K562 (cell line): ENCODE data around the gene IRF2BP1. TPM values are rescaled to one million over a fixed set of nuclear protein-coding genes. Genes with fewer than 3 reads are reported as not detected.

Experiments
- ARID1B ChIP-seq: fragments of 450-650 bp; IDR thresholded peaks from 2 replicates; pipeline ENCODE4 v1.6.1; 2016; ENCODE audit warnings: antibody characterized with exemption, mild to moderate bottlenecking, inconsistent platforms
- ATF7 ChIP-seq: fragments of 450-650 bp; IDR thresholded peaks from 2 replicates; pipeline ENCODE4 v1.7.1; 2014; ENCODE audit warnings: mild to moderate bottlenecking, moderate library complexity
- BCOR ChIP-seq: fragments of 450-650 bp; IDR thresholded peaks from 2 replicates; pipeline ENCODE4 v1.6.1; 2016
- CBFA2T2 ChIP-seq: fragments of 450-650 bp; conservative IDR thresholded peaks from 2 replicates; pipeline ENCODE4 v1.6.1; 2017; ENCODE audit warnings: mild to moderate bottlenecking
- CBX3 ChIP-seq, 2 experiments: IDR thresholded peaks; 1 replicate in 1 of 2; 2 replicates in 1 of 2; pipeline ENCODE4 v1.6.1; 2012; ENCODE audit warnings: inconsistent platforms in 2 of 2, low read length in 2 of 2, borderline replicate concordance in 1 of 2, control low read depth in 1 of 2
- CREB3L1 ChIP-seq: fragments of 450-650 bp; IDR thresholded peaks from 2 replicates; pipeline ENCODE4 v1.6.1; 2014; ENCODE audit warnings: low read depth, mild to moderate bottlenecking, moderate library complexity, borderline replicate concordance
- DIDO1 ChIP-seq: fragments of 450-650 bp; IDR thresholded peaks from 2 replicates; pipeline ENCODE4 v1.6.1; 2016; ENCODE audit warnings: low read depth, missing biosample characterization, missing genetic modification characterization
- DPF2 ChIP-seq: fragments of 450-650 bp; IDR thresholded peaks from 2 replicates; pipeline ENCODE4 v1.6.1; 2016
- EZH2 ChIP-seq: IDR thresholded peaks from 2 replicates; pipeline ENCODE4 v1.6.1; 2012; ENCODE audit warnings: low read depth, mild to moderate bottlenecking, inconsistent platforms, low read length, borderline replicate concordance
- FOXJ3 ChIP-seq: sonication (generic); formaldehyde crosslinking; IDR thresholded peaks from 2 replicates; pipeline ENCODE4 v1.4.0; 2020; ENCODE audit warnings: mild to moderate bottlenecking, missing genetic modification reagents
- HMGXB4 ChIP-seq: sonication (generic); formaldehyde crosslinking; IDR thresholded peaks from 2 replicates; pipeline ENCODE4 v1.8.1; 2023; ENCODE audit warnings: mild to moderate bottlenecking, missing genetic modification reagents
- MTA3 ChIP-seq: fragments of 450-650 bp; formaldehyde crosslinking; IDR thresholded peaks from 2 replicates; pipeline ENCODE4 v1.6.1; 2017; ENCODE audit warnings: mild to moderate bottlenecking, borderline replicate concordance
- NKRF ChIP-seq: fragments of 450-650 bp; IDR thresholded peaks from 2 replicates; pipeline ENCODE4 v1.6.1; 2016; ENCODE audit warnings: borderline replicate concordance
- PHF8 ChIP-seq: fragments of 200-600 bp; sonication (generic); IDR thresholded peaks from 2 replicates; pipeline ENCODE4 v1.6.1; 2012; ENCODE audit warnings: mixed run types, mild to moderate bottlenecking, inconsistent platforms, low read length, moderate library complexity, borderline replicate concordance
- RAD21 ChIP-seq, 2 experiments: fragments of 250-450 bp in 1 of 2; fragments of 450-650 bp in 1 of 2; sonication (Bioruptor Pico) in 1 of 2; formaldehyde crosslinking in 1 of 2; IDR thresholded peaks in 1 of 2; conservative IDR thresholded peaks in 1 of 2; 2 replicates each; pipeline versions ENCODE4 v1.4.0 to v1.8.0; 2020 to 2022; ENCODE audit warnings: mild to moderate bottlenecking in 2 of 2, moderate library complexity in 1 of 2
- RBM25 ChIP-seq: fragments of 200-400 bp; formaldehyde crosslinking; IDR thresholded peaks from 2 replicates; pipeline ENCODE4 v1.6.1; 2018; ENCODE audit warnings: low read length, low read depth, moderate library complexity; ENCODE audit not compliant: severe bottlenecking
- SMARCA4 ChIP-seq: fragments of 450-650 bp; IDR thresholded peaks from 2 replicates; pipeline ENCODE4 v1.6.1; 2016
- TAL1 ChIP-seq: fragments of 450-650 bp; IDR thresholded peaks from 2 replicates; pipeline ENCODE4 v1.6.1; 2016; ENCODE audit warnings: mild to moderate bottlenecking
- TRIM24 ChIP-seq, 2 experiments: fragments of 450-650 bp; IDR thresholded peaks; 2 replicates each; pipeline ENCODE4 v1.6.1; 2016
- TRIM25 ChIP-seq: fragments of 450-650 bp; IDR thresholded peaks from 2 replicates; pipeline ENCODE4 v1.7.0; 2016; ENCODE audit warnings: borderline replicate concordance
- XRCC5 ChIP-seq: fragments of 200-400 bp; formaldehyde crosslinking; IDR thresholded peaks from 2 replicates; pipeline ENCODE4 v1.6.1; 2017; ENCODE audit warnings: low read depth, mild to moderate bottlenecking, low read length
- ZKSCAN1 ChIP-seq: fragments of 150-350 bp; IDR thresholded peaks from 2 replicates; pipeline ENCODE4 v1.6.1; 2016; ENCODE audit warnings: low read depth, low read length
- ZNF263 ChIP-seq: sonication (generic); formaldehyde crosslinking; IDR thresholded peaks from 2 replicates; pipeline ENCODE4 v1.8.0; 2022; ENCODE audit warnings: mild to moderate bottlenecking, missing genetic modification reagents, borderline replicate concordance
- polyA plus RNA-seq, 8 experiments: library from polyadenylated mRNA; depleted of rRNA in 4 of 8; stranded (reverse) in 5 of 8; unstranded in 3 of 8; fragments of >200 nt; fragmentation: Nextera tagmentation in 2 of 8; fragmentation: Illumina TruSeq in 1 of 8; extraction: Ambion mirVana in 2 of 8; extraction: Trizol in 1 of 8; gene quantifications; 2 replicates each; pipeline versions ENCODE4 v1.2.1 to v1.2.3, GENCODE V29; 2011 to 2014; ENCODE audit warnings: inconsistent platforms in 1 of 8, missing spikeins in 1 of 8
- total RNA-seq, 7 experiments: library from RNA; depleted of rRNA in 6 of 7; stranded (reverse); fragments of >200 nt in 6 of 7; fragmentation: Illumina TruSeq in 2 of 7; extraction: Trizol in 2 of 7; gene quantifications; 2 replicates each; pipeline versions ENCODE4 v1.2.1 to v1.2.3, GENCODE V29; 2011 to 2021; ENCODE audit warnings: low replicate concordance in 1 of 7

Gene IRF2BP1
- total and polyA plus RNA-seq, 9 of the 15 experiments (the other 6 are each of a cell fraction or from before 2014, with no cell fraction given): 0.61 to 35.9 (median 3.5) TPM

GRCh38 chr19:45889210-45889885 is 3.4 kb upstream of the IRF2BP1 start (continued):
- no peak for TF ChIP-seq MTA3
- no peak for TF ChIP-seq PHF8
- TF ChIP-seq XRCC5: no peak
- no peak; the same call in 1 of the 2 replicates for TF ChIP-seq CREB3L1
- TF ChIP-seq ZKSCAN1: no peak
- TF ChIP-seq FOXJ3 (CRISPR knock-in tag): no peak
- TF ChIP-seq RBM25: peak; percentile 47
- TF ChIP-seq CBFA2T2: peak; percentile 77
- no peak for TF ChIP-seq DIDO1 (tag)
- peak; percentile 77 for TF ChIP-seq TAL1
- TF ChIP-seq DPF2: peak; percentile 77
- TF ChIP-seq ARID1B: peak; percentile 86
- 0 out of 4 replicates have a peak, but pooled peaks of 1 of the 2 experiments have one; percentile 52 for TF ChIP-seq TRIM24 (IDR thresholded peaks at IDR 0.05)
- peak; percentile 53; the same call in 1 of the 2 replicates for TF ChIP-seq NKRF
- no peak for TF ChIP-seq RAD21 (CRISPR knock-in tag; conservative IDR thresholded peaks at IDR 0.05 in 1 of 2, IDR thresholded peaks at IDR 0.05 in 1 of 2)
- no peak for TF ChIP-seq HMGXB4 (CRISPR knock-in tag)
- 0 out of 3 replicates have a peak, but pooled peaks of 1 of the 2 experiments have one; percentile 17 for TF ChIP-seq CBX3 (IDR thresholded peaks at IDR 0.05; ENCODE audit: borderline replicate concordance in 1 of 2, low read length in 2 of 2)
- TF ChIP-seq BCOR: peak; percentile 71; the same call in 1 of the 2 replicates
- peak; percentile 57 for TF ChIP-seq SMARCA4
- 0 out of 2 replicates have a peak, but pooled peaks have one; percentile 34 for TF ChIP-seq TRIM25
- no peak for TF ChIP-seq EZH2
- TF ChIP-seq ZNF263 (CRISPR knock-in tag): peak; percentile 86
- TF ChIP-seq ATF7: peak; percentile 12; the same call in 1 of the 2 replicates
